ENCODE data around the gene CYP4Z1. TPM values are rescaled to one million over a fixed set of nuclear protein-coding genes. Genes with fewer than 3 reads are reported as not detected.

Gene CYP4Z1
- total and polyA plus RNA-seq, 2 donors (not counting 1 experiment from before 2014, with no cell fraction given), result not detected

DNA sequence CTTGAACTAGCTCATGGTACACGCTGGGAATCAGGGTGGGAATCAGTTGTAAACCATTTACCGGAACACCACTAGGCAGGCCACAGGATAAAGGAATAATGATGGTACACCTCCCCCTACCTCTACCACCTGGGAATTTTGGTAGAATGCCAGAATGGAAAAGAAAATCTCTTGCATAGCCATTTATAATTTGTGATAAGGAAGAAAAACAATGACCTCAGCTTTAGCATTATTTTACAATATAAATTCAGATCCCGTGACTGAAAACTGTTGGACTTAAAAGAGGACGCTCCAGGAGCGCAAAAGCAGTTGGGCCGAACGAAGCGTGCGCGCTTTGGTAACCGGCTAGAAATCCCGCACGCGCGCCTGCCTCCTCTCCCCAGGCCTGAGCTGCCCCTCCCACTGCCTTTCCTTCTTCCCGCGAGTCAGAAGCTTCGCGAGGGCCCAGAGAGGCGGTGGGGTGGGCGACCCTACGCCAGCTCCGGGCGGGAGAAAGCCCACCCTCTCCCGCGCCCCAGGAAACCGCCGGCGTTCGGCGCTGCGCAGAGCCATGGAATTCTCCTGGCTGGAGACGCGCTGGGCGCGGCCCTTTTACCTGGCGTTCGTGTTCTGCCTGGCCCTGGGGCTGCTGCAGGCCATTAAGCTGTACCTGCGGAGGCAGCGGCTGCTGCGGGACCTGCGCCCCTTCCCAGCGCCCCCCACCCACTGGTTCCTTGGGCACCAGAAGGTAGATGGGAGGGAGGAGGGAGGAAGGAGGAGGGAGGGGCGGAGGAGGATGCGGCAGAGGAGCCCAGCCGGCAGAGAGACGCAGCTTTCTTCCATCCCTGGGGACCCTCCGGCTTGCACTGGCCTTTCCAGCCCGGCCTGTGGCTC, 43.5 kb upstream of the CYP4Z1 start, which contains the start of gene CYP4X1:
Gene CYP4X1 (plus strand): TSS at position 402 of the 873 bp plus-strand sequence. CDS start 149 bp downstream, at position 551.
- Mint-ChIP-seq H3K4me3 (no peak within 1 kb of the TSS), H3K9me3 (ENCODE audit: insufficient read depth) (no peaks in the 10 kb centered on the region), H3K27me3 (peaks cover 33% of the 10 kb centered on the region), H3K27ac (no peak within 1 kb of the TSS), H3K4me1 (no peaks in the 10 kb centered on the region)
- Histone ChIP-seq H3K27ac (ENCODE audit: low read length in 2 of 2) (no peak within 1 kb of the TSS), H3K4me1 (ENCODE audit: control insufficient read depth in 2 of 2, insufficient read depth in 2 of 2, low read length in 2 of 2) (no peaks in the 10 kb centered on the region), H3K79me2 (ENCODE audit: control insufficient read depth, insufficient read depth, low read length) (no peaks in the 10 kb centered on the region), H3K9me3 (ENCODE audit: control extremely low read depth in 1 of 3, control insufficient read depth in 2 of 3, insufficient read depth in 1 of 3, low read length in 2 of 3) (no peaks in the 10 kb centered on the region), H3K4me2 (replicated peaks; ENCODE audit: low read depth, low read length, poor library complexity, severe bottlenecking) (no peak within 1 kb of the TSS), H3K36me3 (replicated peaks in 1 of 2; ENCODE audit: control extremely low read depth in 1 of 2, control insufficient read depth in 1 of 2, extremely low read depth in 1 of 2, insufficient read depth in 2 of 2, low read length in 1 of 2) (no peaks in the 10 kb centered on the region), H3K27me3 (replicated peaks in 1 of 4; ENCODE audit: control extremely low read depth in 1 of 4, control insufficient read depth in 3 of 4, insufficient read depth in 4 of 4, low read length in 3 of 4) (peaks cover 0 to 13% (median 3%) of the 10 kb centered on the region in 4 experiments), H4K20me1 (ENCODE audit: control insufficient read depth, insufficient read depth, low read length, poor library complexity, severe bottlenecking) (no peaks in the 10 kb centered on the region), H3K4me3 (ENCODE audit: control extremely low read depth in 1 of 5, extremely low read depth in 1 of 5, insufficient read depth in 1 of 5, low read depth in 2 of 5, low read length in 4 of 5) (no peak within 1 kb of the TSS), H3K9ac (ENCODE audit: low read length) (no peak within 1 kb of the TSS), H2AFZ (ENCODE audit: insufficient read depth, low read depth, low read length, poor library complexity, severe bottlenecking) (no peak within 1 kb of the TSS)
- WGBS (ENCODE audit: insufficient coverage), result 12% methylated on average over 40 of the region's 49 CpGs
- ChIA-PET POLR2A (no interaction called here), CTCF (no interaction called here)
- TF ChIP-seq, protein P1, sequence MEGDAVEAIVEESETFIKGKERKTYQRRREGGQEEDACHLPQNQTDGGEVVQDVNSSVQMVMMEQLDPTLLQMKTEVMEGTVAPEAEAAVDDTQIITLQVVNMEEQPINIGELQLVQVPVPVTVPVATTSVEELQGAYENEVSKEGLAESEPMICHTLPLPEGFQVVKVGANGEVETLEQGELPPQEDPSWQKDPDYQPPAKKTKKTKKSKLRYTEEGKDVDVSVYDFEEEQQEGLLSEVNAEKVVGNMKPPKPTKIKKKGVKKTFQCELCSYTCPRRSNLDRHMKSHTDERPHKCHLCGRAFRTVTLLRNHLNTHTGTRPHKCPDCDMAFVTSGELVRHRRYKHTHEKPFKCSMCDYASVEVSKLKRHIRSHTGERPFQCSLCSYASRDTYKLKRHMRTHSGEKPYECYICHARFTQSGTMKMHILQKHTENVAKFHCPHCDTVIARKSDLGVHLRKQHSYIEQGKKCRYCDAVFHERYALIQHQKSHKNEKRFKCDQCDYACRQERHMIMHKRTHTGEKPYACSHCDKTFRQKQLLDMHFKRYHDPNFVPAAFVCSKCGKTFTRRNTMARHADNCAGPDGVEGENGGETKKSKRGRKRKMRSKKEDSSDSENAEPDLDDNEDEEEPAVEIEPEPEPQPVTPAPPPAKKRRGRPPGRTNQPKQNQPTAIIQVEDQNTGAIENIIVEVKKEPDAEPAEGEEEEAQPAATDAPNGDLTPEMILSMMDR (IDR thresholded peaks at IDR 0.05), result no peak
- no peak for TF ChIP-seq EZH2 (IDR thresholded peaks at IDR 0.05; ENCODE audit: borderline replicate concordance, insufficient read depth, low read depth, low read length, poor library complexity, severe bottlenecking)
- ATAC-seq (ENCODE audit: low read depth) (no peak), DNase-seq (no peak)
- intact Hi-C loops (cut with micrococcal nuclease), result no loop called here

DNA sequence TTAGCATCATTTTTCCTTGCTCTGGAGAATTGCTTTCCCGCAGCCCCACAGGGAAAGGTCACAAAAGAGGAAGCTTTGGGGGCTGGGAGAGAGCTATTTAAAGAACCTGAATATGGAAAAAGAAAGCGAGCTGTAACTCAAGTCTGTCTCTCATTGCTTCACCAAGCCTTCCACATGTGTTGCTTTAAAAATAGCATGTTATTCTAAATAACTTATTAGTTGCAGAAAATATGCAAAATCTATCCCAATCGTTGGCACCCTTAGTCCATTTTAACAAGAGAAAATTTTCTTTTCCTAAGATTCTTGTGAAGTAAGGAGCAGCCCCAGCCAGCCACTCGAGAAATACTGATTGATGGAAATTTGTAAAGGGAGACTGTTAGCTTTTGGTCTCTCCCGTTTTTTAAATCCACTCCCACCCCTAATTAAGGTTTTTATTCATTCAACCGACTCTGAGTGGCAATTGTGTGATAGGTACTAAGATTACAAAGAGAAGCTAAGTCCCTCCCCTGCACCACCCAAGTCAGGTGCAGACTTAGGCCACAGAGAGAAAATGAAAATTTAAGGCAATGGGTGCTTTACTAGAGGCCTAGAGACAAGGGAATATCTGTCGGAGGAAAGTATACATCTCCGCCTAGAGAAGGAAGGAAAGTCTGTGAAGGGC, 42.8 kb upstream of the CYP4Z1 start:
- ChIA-PET POLR2A (no interaction called here), CTCF (no interaction called here)
- Histone ChIP-seq H3K4me1 (ENCODE audit: control insufficient read depth in 2 of 2, insufficient read depth in 2 of 2, low read length in 2 of 2) (no peaks in the 10 kb centered on the region), H3K79me2 (ENCODE audit: control insufficient read depth, insufficient read depth, low read length) (no peaks in the 10 kb centered on the region), H3K27ac (ENCODE audit: low read length in 2 of 2) (no peak overlapping the region), H4K20me1 (ENCODE audit: control insufficient read depth, insufficient read depth, low read length, poor library complexity, severe bottlenecking) (no peaks in the 10 kb centered on the region), H3K4me2 (replicated peaks; ENCODE audit: low read depth, low read length, poor library complexity, severe bottlenecking) (no peak overlapping the region), H3K27me3 (replicated peaks in 1 of 4; ENCODE audit: control extremely low read depth in 1 of 4, control insufficient read depth in 3 of 4, insufficient read depth in 4 of 4, low read length in 3 of 4) (peaks cover 0 to 13% (median 3%) of the 10 kb centered on the region in 4 experiments), H3K9ac (ENCODE audit: low read length) (no peak overlapping the region), H3K9me3 (ENCODE audit: control extremely low read depth in 1 of 3, control insufficient read depth in 2 of 3, insufficient read depth in 1 of 3, low read length in 2 of 3) (no peaks in the 10 kb centered on the region), H2AFZ (ENCODE audit: insufficient read depth, low read depth, low read length, poor library complexity, severe bottlenecking) (no peak overlapping the region), H3K36me3 (replicated peaks in 1 of 2; ENCODE audit: control extremely low read depth in 1 of 2, control insufficient read depth in 1 of 2, extremely low read depth in 1 of 2, insufficient read depth in 2 of 2, low read length in 1 of 2) (no peaks in the 10 kb centered on the region), H3K4me3 (ENCODE audit: control extremely low read depth in 1 of 5, extremely low read depth in 1 of 5, insufficient read depth in 1 of 5, low read depth in 2 of 5, low read length in 4 of 5) (no peak overlapping the region)
- H3K9me3 Mint-ChIP-seq (ENCODE audit: insufficient read depth), result no peaks in the 10 kb centered on the region
- intact Hi-C loops (cut with micrococcal nuclease), result no loop called here
- ATAC-seq (ENCODE audit: low read depth), result no peak
- TF ChIP-seq EZH2 (IDR thresholded peaks at IDR 0.05; ENCODE audit: borderline replicate concordance, insufficient read depth, low read depth, low read length, poor library complexity, severe bottlenecking), result no peak
- TF ChIP-seq, protein P1 (IDR thresholded peaks at IDR 0.05), result no peak
- peaks cover 33% of the 10 kb centered on the region for H3K27me3 Mint-ChIP-seq
- no peak for DNase-seq
- no peak overlapping the region for H3K27ac Mint-ChIP-seq
- no peaks in the 10 kb centered on the region for H3K4me1 Mint-ChIP-seq
- 79% methylated on average over 2 of the region's 8 CpGs for WGBS (ENCODE audit: insufficient coverage)
- no peak overlapping the region for H3K4me3 Mint-ChIP-seq

Data from B cell (primary cell).